ENCODE measurements around the gene ANAPC7. TPM values are rescaled to one million over a fixed set of nuclear protein-coding genes. Genes with fewer than 3 reads are reported as not detected.

ANAPC7 gene
- total RNA-seq, 2 experiments from 2014 or later = 53.0 to 64.3 TPM

DNA sequence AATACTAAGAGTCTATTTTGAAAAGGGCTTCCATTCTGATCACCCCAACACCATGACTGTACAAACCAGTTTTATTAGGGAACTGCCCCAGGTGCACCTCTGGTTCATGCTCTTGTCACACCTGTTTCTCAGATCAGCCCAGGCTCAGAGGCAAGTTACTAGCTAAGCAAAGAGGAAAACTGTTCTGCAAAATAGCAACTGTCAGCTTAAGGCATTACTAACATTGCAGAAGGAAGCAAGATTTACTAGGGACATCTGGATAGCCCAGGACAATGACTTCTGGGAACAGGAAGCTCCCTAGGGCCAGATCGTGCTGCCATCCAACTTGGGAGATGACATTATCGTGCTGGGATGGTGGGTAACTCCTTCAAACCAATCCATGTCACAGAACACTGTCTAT, 30.1 kb downstream of the ANAPC7 start:
- Mint-ChIP-seq H3K36me3 (ENCODE audit: low read depth) (peaks cover 46% of the 10 kb centered on the region), H3K9me3 (ENCODE audit: insufficient read depth) (no peaks in the 10 kb centered on the region), H3K4me1 (ENCODE audit: low read depth) (no peaks in the 10 kb centered on the region), H3K27me3 (ENCODE audit: low read depth) (no peaks in the 10 kb centered on the region), H3K27ac (no peak overlapping the region), H3K4me3 (no peak overlapping the region)
- CTCF ChIA-PET = interaction anchor here (0.6 to 1.0 kb wide), 3 partner anchors 15 to 58 kb away, joined by 3 read pairs; no protein-coding TSS in a partner anchor
- DNase-seq (no peak), ATAC-seq (no peak)
- POLR2A ChIA-PET = interaction anchor here (0.6 to 1.0 kb wide), 4 partner anchors 11 to 70 kb away, joined by 3 to 4 read pairs (median 3); no protein-coding TSS in a partner anchor

DNA sequence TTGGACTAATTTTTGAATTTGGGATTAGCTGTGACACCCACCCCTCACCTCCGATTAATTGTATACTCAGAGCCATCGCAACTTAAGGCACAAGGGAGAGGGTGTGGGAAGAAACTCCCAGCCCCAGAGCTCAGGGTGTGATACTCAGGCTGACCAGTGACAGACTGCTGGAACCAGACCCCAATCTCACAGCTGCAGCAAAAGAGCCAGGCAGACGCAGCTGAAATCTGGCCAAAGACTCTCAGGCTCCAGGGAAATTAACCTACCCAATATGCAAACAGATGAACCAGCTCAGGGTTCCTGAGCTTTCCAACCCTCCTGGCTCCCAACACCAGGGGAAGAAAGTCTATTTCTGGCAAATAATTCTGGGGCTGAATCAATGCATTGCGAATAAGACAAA, 30.5 kb downstream of the ANAPC7 start:
- DNase-seq = no peak
- H3K27me3 Mint-ChIP-seq (ENCODE audit: low read depth) = no peaks in the 10 kb centered on the region
- ChIA-PET CTCF (interaction anchor here (0.6 to 1.2 kb wide), 4 partner anchors 14 to 58 kb away, joined by 3 read pairs; no protein-coding TSS in a partner anchor), POLR2A (interaction anchor here (0.6 to 1.0 kb wide), 4 partner anchors 11 to 70 kb away, joined by 3 to 4 read pairs (median 3); no protein-coding TSS in a partner anchor)
- no peaks in the 10 kb centered on the region for H3K4me1 Mint-ChIP-seq (ENCODE audit: low read depth)
- H3K9me3 Mint-ChIP-seq (ENCODE audit: insufficient read depth) = no peaks in the 10 kb centered on the region
- H3K4me3 Mint-ChIP-seq = no peak overlapping the region
- peaks cover 43% of the 10 kb centered on the region for H3K36me3 Mint-ChIP-seq (ENCODE audit: low read depth)
- H3K27ac Mint-ChIP-seq = no peak overlapping the region
- ATAC-seq = no peak

DNA sequence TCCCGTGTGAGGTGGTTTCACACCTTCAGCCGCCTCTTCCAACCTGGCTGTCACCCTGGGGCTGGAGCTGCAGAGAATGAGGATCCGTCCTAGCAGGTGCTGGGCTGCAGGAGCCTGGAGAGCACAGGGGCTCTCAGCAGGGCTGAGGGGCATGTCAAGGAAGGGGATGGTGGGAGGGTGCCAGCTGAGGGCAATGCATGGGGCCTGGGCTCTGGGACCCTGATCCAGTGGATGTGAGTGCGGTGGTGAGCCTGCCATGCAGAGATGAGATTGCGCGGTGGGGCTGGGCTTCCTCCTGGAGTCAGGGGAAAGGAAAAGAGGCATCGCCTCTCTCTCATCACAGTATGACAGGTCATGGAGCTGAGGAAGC, 31.5 kb downstream of the ANAPC7 start:
- Mint-ChIP-seq H3K27me3 (ENCODE audit: low read depth) (no peaks in the 10 kb centered on the region), H3K4me1 (ENCODE audit: low read depth) (no peaks in the 10 kb centered on the region), H3K9me3 (ENCODE audit: insufficient read depth) (no peaks in the 10 kb centered on the region), H3K36me3 (ENCODE audit: low read depth) (peaks cover 35% of the 10 kb centered on the region), H3K27ac (no peak overlapping the region), H3K4me3 (no peak overlapping the region)
- DNase-seq (no peak), ATAC-seq (no peak)
- ChIA-PET CTCF (interaction anchor here (1.2 kb wide), 1 partner anchor 18 kb away, joined by 3 read pairs; no protein-coding TSS in a partner anchor), POLR2A (interaction anchor here (0.7 kb wide), 1 partner anchor 298 kb away, joined by 3 read pairs; no protein-coding TSS in a partner anchor)

DNA sequence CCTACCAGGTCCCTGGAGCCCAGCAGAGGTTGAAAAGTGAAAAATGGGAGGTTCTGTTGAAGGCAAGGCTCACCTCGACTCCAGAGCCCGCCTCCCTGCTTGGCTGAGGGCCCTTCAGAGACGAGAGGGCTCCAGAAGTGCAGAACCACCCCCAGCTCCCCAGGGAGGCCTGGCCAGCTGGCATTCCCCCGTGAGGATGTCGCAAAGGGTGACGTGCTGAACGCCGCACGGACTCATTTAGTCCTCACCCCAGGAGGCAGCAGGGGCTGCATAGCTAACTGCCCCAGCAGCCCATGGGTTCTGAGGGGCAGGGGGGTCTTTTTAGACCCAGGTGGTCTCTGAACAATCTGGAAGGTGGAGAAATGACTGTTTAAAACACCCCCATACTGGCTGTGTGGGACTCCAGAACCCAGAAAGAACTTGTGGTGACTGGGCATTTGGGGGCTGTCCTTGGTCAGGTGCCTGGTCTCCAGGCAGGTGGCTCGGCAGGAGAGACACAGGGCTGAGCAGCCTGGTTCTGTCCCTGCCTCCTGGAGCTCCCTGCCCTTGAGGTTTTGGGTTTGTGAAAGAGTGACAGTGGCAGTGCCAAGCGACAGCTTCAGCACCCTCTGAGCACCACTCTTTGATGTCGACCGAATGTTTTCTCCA, 32.0 kb downstream of the ANAPC7 start:
- ATAC-seq = no peak
- ChIA-PET CTCF (interaction anchor here (1.2 kb wide), 1 partner anchor 17 kb away, joined by 3 read pairs; no protein-coding TSS in a partner anchor), POLR2A (interaction anchor here (0.7 kb wide), 1 partner anchor 297 kb away, joined by 3 read pairs; no protein-coding TSS in a partner anchor)
- no peak overlapping the region for H3K27ac Mint-ChIP-seq
- H3K4me1 Mint-ChIP-seq (ENCODE audit: low read depth) = no peaks in the 10 kb centered on the region
- DNase-seq = no peak
- no peaks in the 10 kb centered on the region for H3K27me3 Mint-ChIP-seq (ENCODE audit: low read depth)
- H3K9me3 Mint-ChIP-seq (ENCODE audit: insufficient read depth) = no peaks in the 10 kb centered on the region
- no peak overlapping the region for H3K4me3 Mint-ChIP-seq
- peaks cover 35% of the 10 kb centered on the region for H3K36me3 Mint-ChIP-seq (ENCODE audit: low read depth)

DNA sequence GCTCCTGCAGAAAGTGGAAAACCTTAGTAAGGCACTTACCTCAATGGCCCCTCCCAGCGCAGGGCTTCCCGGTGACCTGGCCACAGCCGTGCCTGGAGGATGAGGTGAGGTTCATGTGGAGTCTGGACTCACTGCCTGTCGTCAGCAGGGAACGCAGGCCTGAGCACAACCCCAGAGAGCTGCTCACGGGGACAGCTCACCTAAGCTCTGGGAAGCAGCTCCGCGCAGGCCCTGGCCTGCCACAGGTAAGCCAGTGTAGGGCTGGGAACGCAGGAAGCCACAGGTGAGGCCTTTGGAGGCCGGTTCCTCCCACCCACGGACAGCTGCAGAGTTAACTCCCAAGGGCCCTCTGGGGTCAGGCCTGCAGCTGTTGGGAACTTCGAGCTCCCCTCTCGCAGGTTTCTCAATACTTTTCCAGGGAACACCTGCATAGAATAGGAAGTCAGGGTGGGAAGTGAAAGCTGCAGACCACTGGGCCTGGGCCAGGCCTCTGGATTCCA, 32.7 kb downstream of the ANAPC7 start:
- CTCF ChIA-PET = no interaction called here
- Mint-ChIP-seq H3K27ac (no peak overlapping the region), H3K36me3 (ENCODE audit: low read depth) (peaks cover 31% of the 10 kb centered on the region), H3K4me1 (ENCODE audit: low read depth) (no peaks in the 10 kb centered on the region), H3K4me3 (no peak overlapping the region), H3K27me3 (ENCODE audit: low read depth) (no peaks in the 10 kb centered on the region), H3K9me3 (ENCODE audit: insufficient read depth) (no peaks in the 10 kb centered on the region)
- ATAC-seq = no peak
- POLR2A ChIA-PET = no interaction called here
- DNase-seq = no peak

DNA sequence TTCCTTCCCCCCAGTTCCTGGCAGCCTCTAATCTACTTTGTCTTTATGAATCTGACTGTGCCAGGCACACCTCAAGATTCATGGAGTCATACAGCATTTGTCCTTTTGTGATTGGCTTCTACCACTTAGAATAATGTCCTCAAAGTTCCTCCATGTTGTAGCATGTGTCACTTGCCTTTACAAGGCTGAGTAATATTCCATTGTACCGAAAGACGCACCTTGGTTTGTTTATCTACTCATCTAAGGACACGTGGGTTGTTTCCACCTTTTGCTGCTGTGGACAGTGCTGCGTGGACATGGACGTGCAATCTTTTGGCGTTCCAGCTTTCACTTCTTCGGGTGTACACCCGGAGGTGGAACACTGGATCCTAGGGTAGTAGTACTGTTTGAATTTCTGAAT, 33.5 kb downstream of the ANAPC7 start:
- CTCF ChIA-PET = no interaction called here
- H3K27ac Mint-ChIP-seq = no peak overlapping the region
- POLR2A ChIA-PET = no interaction called here
- no peaks in the 10 kb centered on the region for H3K4me1 Mint-ChIP-seq (ENCODE audit: low read depth)
- H3K4me3 Mint-ChIP-seq = no peak overlapping the region
- H3K27me3 Mint-ChIP-seq (ENCODE audit: low read depth) = no peaks in the 10 kb centered on the region
- no peaks in the 10 kb centered on the region for H3K9me3 Mint-ChIP-seq (ENCODE audit: insufficient read depth)
- H3K36me3 Mint-ChIP-seq (ENCODE audit: low read depth) = peaks cover 27% of the 10 kb centered on the region
- ATAC-seq (no peak), DNase-seq (no peak)

DNA sequence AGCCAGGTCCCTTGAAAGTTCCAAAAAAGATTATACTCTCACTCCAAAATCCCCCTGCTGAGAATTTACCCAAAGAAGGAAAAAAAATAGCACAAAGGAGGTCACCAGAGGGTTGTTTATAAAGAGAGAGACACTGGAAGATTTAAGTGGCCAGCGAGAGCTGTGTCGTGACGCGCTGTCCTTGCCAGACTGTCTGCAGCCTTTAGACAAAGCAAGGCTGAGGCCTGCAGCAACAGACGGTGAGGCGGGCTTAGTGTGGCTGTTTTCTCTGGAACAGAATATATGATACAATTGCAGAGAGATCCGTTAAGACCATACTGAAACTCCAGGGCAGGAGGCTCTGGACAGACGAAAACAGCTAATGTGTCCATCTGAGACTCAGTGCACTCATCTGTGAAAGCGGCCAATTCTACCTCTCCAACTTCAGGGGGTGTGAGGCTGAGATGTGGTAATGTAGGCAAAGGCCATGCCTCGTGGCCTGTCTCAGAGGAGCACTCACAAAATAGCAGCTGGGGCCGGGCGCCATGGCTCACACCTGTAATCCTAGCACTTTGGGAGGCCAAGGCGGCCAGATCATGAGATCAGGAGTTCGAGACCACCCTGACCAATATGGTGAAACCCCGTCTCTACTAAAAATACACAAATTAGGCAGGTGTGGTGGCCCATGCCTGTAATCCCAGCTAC, 36.2 kb downstream of the ANAPC7 start:
- no peak for ATAC-seq
- ChIA-PET CTCF (interaction anchor here (2.0 kb wide), 1 partner anchor 64 kb away, joined by 8 read pairs; no protein-coding TSS in a partner anchor), POLR2A (interaction anchor here (0.6 to 0.9 kb wide), 2 partner anchors 10 to 17 kb away, joined by 3 to 4 read pairs; no protein-coding TSS in a partner anchor)
- no peaks in the 10 kb centered on the region for H3K27me3 Mint-ChIP-seq (ENCODE audit: low read depth)
- H3K4me1 Mint-ChIP-seq (ENCODE audit: low read depth) = no peaks in the 10 kb centered on the region
- H3K9me3 Mint-ChIP-seq (ENCODE audit: insufficient read depth) = no peaks in the 10 kb centered on the region
- H3K27ac Mint-ChIP-seq = no peak overlapping the region
- H3K36me3 Mint-ChIP-seq (ENCODE audit: low read depth) = peaks cover 4% of the 10 kb centered on the region
- no peak for DNase-seq
- H3K4me3 Mint-ChIP-seq = no peak overlapping the region

DNA sequence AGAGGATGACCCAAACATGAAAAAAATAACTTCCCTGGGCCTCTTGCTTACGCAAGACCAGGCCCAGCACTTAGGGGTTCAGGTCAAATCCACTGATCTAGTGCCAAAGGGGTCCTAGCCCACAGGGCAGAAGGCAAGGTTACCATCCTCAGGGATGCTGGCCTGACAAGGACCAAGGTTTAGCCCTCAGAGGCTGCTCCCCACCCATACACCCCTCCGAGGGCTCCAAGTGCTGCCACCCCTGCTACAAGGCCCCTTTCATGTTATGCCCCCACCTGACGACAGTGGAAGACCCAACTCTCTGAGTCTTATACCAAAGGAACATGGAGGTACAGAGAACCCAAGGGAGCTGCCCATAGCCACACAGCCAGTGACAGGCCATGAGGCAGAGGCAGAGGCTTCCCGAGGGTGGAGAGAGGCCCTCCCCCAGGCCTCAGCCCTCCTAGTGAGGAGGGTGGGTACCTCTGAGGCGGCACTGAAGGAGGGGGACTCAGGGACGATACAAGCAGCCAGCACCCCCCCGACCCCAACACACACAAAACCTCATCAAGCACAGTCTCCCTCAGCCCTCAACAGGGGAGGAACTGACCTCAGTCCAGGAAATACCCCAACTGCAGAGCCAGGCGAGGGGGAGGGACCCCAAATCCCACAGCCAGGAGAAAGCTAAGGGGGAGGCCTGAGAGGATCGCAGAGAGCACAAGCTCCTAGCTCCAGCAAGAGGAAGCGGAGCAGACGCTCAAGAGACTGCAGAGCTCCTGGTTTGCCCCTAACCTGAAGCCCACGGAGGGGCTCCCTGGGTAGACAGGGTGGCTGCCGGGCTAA, 37.0 kb downstream of the ANAPC7 start:
- DNase-seq = no peak
- ChIA-PET CTCF (interaction anchor here (2.0 kb wide), 1 partner anchor 65 kb away, joined by 8 read pairs; no protein-coding TSS in a partner anchor), POLR2A (interaction anchor here (0.6 kb wide), 1 partner anchor 10 kb away, joined by 3 read pairs; no protein-coding TSS in a partner anchor)
- Mint-ChIP-seq H3K27ac (no peak overlapping the region), H3K9me3 (ENCODE audit: insufficient read depth) (no peaks in the 10 kb centered on the region), H3K4me1 (ENCODE audit: low read depth) (no peaks in the 10 kb centered on the region), H3K36me3 (ENCODE audit: low read depth) (peaks cover 2% of the 10 kb centered on the region), H3K4me3 (no peak overlapping the region), H3K27me3 (ENCODE audit: low read depth) (no peaks in the 10 kb centered on the region)
- peak; percentile 27 for ATAC-seq

DNA sequence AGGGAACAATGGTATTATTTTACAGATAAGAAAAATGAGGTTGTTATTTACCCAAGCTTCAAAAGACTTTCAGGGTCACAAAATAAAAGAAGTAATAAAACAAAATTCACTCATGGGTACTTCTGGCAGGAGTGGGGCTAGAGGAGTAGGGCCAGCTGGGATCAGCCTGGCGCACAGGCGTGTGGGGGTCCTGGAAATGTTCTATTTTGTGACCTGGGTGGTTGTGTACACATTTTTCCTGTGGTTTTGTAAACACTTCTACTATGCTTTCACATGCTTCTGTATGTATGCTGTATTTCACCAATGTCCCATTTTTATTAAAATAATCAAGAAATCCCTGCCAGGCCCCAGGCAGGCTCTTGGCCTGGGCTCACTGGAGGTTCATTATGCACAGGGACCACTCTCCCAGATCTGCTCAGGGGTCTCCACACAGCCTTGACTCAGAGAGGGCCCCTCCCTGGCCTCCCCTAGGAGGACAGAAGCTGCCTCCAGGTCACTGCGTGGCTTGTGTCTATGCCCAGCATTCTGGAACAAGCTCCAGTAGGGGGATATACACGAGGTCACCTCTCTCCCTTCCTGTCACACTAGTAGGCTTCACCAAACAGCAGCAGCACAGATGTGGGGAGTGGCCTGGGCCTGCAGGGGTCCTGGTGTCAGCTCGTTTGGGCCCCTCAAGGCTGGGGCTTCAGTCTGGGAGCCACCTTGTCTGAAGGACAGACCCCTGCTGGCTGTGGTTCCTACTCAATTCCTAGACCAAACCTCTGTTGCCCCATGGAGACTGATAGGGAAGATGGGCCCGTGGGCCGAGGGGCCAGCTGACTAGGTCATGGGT, 37.8 kb downstream of the ANAPC7 start:
- peaks cover 2% of the 10 kb centered on the region for H3K36me3 Mint-ChIP-seq (ENCODE audit: low read depth)
- no peaks in the 10 kb centered on the region for H3K9me3 Mint-ChIP-seq (ENCODE audit: insufficient read depth)
- H3K27me3 Mint-ChIP-seq (ENCODE audit: low read depth) = no peaks in the 10 kb centered on the region
- no peaks in the 10 kb centered on the region for H3K4me1 Mint-ChIP-seq (ENCODE audit: low read depth)
- DNase-seq (no peak), ATAC-seq (no peak)
- ChIA-PET CTCF (interaction anchor here (2.0 kb wide), 1 partner anchor 66 kb away, joined by 8 read pairs; no protein-coding TSS in a partner anchor), POLR2A (no interaction called here)
- H3K27ac Mint-ChIP-seq = no peak overlapping the region
- no peak overlapping the region for H3K4me3 Mint-ChIP-seq

DNA sequence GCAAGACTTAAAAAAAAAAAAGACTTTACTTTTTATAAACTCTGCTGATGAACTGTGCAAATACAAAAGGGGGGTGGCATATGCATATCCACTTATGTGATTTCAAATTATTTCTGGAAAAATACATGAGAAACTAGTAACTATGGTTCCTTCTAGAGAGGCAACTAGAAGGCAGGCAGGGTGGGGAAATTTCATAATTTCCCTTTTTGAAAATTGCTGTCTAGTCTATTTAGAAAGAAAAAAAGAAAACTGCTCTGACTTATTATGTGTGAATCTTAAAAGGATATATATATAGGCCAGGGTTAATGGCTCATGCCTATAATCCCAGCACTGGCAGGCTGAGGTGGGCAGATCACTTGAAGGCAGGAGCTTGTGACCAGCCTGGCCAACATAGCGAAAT, 42.3 kb downstream of the ANAPC7 start:
- no peak for ATAC-seq
- Mint-ChIP-seq H3K27ac (no peak overlapping the region), H3K9me3 (ENCODE audit: insufficient read depth) (no peaks in the 10 kb centered on the region), H3K4me1 (ENCODE audit: low read depth) (no peaks in the 10 kb centered on the region), H3K27me3 (ENCODE audit: low read depth) (no peaks in the 10 kb centered on the region), H3K4me3 (no peak overlapping the region), H3K36me3 (ENCODE audit: low read depth) (no peaks in the 10 kb centered on the region)
- POLR2A ChIA-PET = no interaction called here
- DNase-seq = no peak
- CTCF ChIA-PET = no interaction called here
